HG03064 (cell line): ENCODE data around the gene RXFP4.
"Not testable (repeated sequence)": the region's sequence is repeated elsewhere in the genome, so short reads cannot be mapped to it uniquely, and the experiment has no call there.

Experiments
- ATAC-seq: cut with Tn5 transposase; IDR thresholded peaks from one replicate; pipeline ENCODE4 v1.9.1; 2021; ENCODE audit warnings: low read depth; ENCODE audit not compliant: unreplicated experiment

The RXFP4 gene

DNA sequence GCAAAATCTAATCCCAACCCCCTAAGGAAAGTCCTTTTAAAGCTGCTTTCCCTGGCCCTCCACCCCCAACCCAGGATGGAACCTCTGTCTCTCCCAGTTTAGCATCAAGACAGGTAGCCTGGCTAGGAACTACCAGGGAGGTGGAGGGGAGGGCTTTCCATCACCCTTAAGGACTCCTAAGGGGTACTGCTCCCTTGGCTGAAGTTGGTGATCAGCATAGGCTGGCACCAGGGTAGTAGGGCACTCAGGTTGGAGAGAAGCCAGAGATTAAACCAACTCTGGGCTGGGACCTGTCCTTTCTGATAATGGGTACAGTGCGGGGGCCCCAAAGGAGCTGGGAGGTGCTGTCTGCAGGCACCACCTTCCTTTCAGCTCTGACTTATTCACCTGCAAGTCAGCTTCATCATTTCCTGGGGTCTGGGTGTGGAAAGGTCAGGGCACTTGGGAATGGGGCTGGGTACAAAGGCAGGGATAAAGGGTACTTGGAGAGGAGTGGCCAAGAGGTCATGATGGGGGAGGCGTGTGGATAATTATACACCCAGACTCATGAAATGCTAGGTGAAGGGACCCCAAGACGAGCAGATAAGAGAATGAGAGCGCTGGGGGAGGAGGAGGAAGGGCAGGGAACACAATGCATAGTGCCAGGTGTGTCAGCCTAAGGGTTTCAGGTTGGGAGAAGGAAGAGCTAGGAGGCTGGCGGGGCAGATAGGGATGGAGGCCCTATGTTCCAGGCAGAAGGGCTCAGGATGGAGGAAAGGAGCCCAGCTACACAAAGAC is 35.7 kb downstream of the RXFP4 start:
- ATAC-seq: no peak

DNA sequence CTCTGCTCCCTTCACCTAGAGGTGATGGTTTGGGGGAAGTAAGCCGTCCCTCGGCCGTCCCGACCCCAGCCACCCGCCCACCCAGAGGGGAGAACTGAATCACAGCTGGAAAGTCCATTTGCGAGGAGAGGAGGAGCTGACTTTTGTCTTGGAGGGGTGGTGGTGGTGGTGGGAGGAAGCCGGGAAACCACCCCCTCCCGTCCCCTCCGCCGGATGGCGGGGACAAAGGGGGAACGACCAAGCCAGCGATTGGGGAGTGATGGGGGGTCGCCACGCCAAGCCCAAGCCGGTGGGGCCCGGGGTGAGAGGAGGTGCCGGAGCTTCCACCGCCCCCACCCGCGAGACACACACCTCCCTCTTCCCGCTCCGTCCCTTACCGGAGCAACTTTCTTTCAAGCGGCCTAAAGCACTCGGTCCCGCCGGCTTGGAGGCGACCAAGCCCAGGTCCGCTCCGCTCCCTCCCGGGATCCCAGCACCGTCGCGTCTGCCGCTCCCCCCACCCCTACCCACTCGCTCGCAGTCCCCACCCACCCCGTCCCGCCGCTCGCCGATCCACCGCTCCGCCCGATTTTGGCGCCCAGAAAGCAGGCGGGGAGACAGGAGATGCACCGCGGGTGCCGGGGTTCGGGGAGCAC is 36.4 kb downstream of the RXFP4 start:
- ATAC-seq: no peak

DNA sequence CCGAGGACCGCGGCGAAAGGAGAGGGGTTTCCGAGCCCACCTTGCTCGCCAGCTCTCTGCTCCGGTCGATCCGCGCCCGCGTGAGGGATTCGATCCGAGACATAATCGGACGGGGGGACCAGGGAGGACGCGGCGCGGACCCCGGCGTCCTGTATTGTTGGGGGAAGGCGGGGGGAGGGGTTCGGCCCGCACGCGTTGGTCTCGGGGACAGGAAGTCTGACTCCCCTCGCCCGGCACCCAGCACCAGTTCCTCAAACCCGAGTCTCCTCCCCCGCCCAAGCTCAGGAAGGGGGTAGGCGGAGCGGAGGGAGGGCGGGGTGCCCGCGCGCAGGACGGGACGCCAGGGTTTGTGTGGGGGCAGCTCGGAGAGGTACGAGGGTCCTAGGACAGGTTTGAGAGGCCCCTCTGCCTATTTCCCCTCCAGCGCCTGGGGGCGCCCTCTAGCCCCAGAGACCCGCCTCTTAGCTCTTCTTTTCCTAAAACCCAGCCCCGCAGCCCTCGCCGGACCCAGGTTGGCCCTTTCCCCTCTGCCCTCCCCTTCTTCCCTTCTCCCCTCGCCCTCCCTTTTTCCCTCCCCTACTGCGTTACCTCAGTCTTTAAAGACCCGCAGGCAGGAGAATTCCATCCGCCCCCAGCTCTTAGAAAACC is 37.0 kb downstream of the RXFP4 start, which contains the start of gene ARHGEF2:
ARHGEF2 (minus strand) TSS at position 223 of the 648 bp plus-strand sequence; CDS start at position 103, 120 bp downstream.
- ATAC-seq: peak; percentile 40

DNA sequence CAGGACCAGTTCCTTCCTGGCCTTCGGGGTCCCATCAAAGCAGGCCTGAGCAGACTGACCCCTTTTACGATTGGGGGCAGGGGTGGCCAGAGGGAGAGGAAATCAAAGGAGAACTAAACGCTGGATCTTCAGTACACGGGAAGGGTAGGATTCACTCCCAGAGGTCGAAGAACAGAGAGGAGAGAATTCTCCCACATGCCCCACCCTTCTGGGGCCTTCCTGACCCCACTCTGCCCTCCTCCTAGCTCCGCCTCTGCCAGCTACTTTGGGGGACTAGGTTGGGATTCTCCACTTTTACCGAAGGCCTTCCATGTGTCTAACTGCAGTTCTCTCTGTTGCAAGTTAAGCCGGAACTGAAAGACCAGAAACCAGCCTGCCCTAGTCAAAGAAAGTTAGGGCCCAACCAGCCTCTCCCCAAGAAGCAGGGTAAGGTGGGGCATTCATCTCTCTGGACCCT is 37.6 kb downstream of the RXFP4 start:
- ATAC-seq: no peak

- ATAC-seq: no peak
These were observed 38.3 kb downstream of the RXFP4 start for GRCh38 chr1:155979597-155980343.

GRCh38 chr1:155981266-155982088 is 40.0 kb downstream of the RXFP4 start:
- no peak for ATAC-seq

GRCh38 chr1:155982106-155982505 is 40.7 kb downstream of the RXFP4 start:
- ATAC-seq: no peak

DNA sequence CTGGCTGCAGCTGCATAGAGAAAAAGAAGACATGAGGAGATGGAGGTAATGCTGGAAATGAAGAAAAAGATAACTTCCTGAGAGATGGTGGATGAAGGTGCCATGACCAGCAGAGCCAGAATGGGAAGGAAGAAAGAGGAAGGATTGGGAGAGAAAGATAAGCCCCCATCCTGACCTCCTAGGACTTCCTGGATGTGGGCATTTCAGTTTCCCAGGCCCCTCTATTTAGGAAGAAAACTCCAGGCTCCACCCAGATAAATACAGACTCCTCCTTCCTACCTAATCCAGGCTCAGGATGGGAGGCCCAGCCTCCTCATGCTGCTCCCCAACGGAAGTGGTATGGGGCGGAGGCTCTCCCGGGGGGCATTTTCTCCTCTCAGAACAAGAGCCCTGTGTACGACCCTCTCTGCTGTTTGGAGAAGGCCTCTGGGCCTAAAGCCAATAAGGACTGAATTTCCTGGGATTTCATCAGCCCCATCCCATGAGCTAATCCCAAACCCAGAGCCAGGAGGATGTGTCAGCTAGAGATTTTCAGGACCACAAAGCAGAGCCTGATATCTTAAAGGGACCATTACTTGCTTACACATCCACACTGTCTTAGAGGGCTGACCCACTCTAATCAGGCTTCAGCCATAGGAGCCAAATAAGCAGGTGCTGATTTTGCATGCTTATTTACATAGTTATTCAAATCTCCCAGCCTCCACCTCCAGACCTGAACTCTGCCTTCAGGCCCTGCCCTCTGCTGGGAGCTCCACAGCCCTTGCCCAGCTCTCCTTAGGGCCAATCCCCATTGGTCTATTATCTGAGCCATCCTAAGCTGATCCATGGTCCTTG is 42.0 kb downstream of the RXFP4 start:
- ATAC-seq: no peak

DNA sequence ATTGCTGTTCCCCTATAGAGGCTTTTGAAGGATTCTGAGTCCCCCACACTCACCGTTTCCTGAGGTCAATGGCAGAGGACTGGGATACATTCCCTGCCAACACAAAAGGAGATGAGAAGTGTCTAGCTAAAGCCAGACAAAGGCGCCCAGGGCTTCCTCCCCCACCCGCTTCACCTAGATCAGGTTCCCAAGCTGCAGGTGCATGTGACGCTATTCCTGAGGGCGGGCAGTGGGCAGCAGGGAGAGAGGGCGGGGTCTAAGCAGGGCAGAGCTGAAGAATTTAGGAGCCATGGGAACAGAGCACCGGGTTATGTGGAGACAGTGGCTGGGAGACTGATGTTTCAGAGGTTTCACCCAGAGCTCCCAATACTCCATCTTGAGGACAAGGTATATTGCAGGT is 42.9 kb downstream of the RXFP4 start:
- no peak for ATAC-seq

DNA sequence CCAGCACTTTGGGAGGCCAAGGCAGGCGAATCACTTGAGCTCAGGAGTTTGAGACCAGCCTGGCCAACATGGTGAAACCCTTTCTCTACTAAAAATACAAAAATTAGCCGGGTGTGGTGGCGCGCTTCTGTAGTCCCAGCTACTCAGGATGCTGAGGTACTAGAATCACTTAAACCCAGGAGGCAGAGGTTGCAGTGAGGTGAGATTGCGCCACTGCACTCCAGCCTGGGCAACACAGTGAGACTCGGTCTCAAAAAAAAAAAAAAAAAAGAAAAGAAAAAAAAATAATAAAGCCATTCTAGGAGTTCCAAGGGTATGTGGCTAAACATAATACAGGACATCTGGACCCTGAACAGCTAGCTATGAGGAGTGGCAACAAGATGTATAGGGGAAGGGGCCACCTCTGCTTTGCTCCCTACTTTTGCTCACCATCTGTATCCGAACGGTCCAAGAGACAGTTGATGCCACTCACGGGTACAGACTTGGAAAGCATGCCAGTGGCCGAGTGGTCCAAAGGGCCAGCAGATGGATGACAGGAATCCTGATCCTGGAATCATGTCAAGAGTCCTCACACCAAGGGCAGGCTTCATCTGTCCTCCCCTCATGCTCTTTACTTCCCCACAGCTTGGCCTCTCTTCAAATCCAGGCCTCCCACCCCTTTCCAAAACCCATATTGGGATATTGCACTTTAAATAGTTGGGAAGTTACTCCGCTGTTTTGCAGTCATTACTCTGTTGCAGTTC is 43.6 kb downstream of the RXFP4 start:
- ATAC-seq: not testable (repeated sequence)

DNA sequence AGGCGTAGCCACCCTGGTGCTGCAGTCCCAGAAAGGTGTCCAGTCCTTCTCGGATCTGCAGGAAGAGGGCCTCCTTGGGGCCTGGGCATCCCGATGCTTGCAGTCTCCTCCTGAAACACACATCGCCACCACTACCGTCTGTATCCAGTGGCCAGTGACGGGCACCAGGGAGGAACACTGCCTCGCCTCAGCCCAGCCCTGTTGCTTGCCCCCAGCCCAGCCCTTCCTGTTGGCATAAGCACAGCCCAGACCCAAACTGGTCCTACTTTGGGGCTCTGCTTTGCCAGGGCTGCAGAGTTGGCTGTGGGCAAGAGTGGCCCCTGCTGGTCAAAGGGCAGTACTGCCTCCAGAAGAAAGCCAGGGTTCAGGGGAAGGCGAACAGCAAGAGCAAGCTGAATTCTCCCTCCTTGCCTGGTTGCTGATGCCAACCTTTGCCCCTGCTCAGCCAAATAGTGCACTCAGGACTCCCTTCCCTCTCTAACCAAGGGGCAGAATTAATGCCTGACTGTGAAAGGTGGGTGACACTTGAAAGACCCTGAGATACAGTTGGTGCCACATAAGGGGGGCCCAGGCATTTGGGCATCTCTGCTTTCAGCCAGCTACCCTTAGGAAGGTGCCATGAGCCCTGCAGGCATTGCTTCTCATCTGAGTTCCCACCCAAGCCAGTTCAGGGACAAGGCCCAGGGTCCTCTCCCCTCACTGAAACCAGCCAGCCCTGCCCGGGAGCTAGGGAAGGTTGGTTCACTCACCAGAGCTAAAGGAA is 48.0 kb downstream of the RXFP4 start:
- ATAC-seq: peak; percentile 73

DNA sequence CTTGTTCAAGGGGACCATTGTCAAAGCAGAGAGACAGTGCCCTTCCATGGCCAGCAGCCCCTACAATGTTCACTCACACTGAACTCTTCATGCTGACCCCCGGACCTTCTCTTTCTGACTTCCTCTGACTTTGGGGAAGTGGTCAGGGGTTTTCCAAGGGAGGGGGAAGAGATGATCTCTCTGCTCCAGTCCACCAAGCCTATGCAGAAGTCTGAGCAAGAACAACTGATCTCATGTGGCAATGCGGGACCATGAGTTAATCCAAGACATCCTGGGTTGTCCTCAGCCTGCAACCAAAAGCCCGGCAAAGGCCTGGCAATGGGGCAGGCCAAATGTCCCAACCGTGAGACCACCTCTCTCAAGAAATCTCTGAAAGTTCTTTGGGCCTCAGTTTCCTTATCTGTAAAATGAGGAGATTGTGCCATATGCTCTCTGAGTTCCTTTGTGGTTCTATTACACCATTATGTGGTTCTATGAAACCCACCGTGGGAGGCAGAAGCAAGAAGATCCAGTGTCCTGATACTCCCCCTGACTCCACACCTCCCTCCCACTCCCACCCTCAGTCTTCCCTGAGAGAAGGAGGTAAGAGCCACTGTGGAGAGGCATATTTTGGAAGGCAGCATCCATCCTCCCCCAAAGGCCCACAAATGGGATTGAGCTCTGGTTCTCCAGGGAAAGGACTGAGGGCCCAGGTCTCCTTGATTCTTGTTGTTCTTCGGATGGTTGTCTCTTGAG is 48.7 kb downstream of the RXFP4 start:
- ATAC-seq: no peak
